Sigmoid colon (tissue), 4 donors: ENCODE results near the gene PDGFD.

Source experiments
- EP300 ChIP-seq, 4 donors: sonication (generic); formaldehyde crosslinking; IDR thresholded peaks; one replicate each; pipeline ENCODE4 v1.6.1; 2017; ENCODE audit warnings: antibody characterized with exemption in 4 of 4
- POLR2A ChIP-seq, 2 donors: fragments of 450-650 bp; IDR thresholded peaks; one replicate each; pipeline ENCODE4 v1.6.1; 2016; ENCODE audit warnings: antibody characterized with exemption in 2 of 2, mild to moderate bottlenecking in 2 of 2, moderate library complexity in 2 of 2
- TF ChIP-seq, protein P1 (sequence below), 4 experiments: fragments of 450-650 bp in 3 of 4; fragments of 200-600 bp in 1 of 4; IDR thresholded peaks; one replicate each; pipeline ENCODE4 v1.5.1; 2016 to 2019; ENCODE audit warnings: antibody characterized with exemption in 4 of 4, mild to moderate bottlenecking in 3 of 4, moderate library complexity in 2 of 4

- TF ChIP-seq, protein P1, sequence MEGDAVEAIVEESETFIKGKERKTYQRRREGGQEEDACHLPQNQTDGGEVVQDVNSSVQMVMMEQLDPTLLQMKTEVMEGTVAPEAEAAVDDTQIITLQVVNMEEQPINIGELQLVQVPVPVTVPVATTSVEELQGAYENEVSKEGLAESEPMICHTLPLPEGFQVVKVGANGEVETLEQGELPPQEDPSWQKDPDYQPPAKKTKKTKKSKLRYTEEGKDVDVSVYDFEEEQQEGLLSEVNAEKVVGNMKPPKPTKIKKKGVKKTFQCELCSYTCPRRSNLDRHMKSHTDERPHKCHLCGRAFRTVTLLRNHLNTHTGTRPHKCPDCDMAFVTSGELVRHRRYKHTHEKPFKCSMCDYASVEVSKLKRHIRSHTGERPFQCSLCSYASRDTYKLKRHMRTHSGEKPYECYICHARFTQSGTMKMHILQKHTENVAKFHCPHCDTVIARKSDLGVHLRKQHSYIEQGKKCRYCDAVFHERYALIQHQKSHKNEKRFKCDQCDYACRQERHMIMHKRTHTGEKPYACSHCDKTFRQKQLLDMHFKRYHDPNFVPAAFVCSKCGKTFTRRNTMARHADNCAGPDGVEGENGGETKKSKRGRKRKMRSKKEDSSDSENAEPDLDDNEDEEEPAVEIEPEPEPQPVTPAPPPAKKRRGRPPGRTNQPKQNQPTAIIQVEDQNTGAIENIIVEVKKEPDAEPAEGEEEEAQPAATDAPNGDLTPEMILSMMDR (IDR thresholded peaks at IDR 0.05) = no peak
- TF ChIP-seq POLR2A (IDR thresholded peaks at IDR 0.05) (no peak), EP300 (IDR thresholded peaks at IDR 0.05) (no peak)
These were observed 168.1 kb downstream of the PDGFD start for GRCh38 chr11:103995896-103996295.
